Esophagus squamous epithelium (tissue), 5 donors: ENCODE results near the gene GIT1. TPM values are rescaled to one million over a fixed set of nuclear protein-coding genes. Genes with fewer than 3 reads are reported as not detected.

Experiments used
- DNase-seq: peaks from one replicate; lab custom pipeline; 2025; lab: John Stamatoyannopoulos, UW
- H3K27ac ChIP-seq, 4 donors: fragments of 200-600 bp; sonication (generic); one replicate each; pipeline ENCODE4 v1.5.1; 2016 to 2019; ENCODE audit warnings: mild to moderate bottlenecking in 1 of 4
- H3K27me3 ChIP-seq, 4 donors: fragments of 200-600 bp; sonication (generic); 1 replicate in 3 of 4; 2 replicates in 1 of 4; pipeline versions ENCODE4 v1.5.1 to v1.6.0; 2017 to 2021; ENCODE audit warnings: antibody characterized with exemption in 1 of 4
- H3K36me3 ChIP-seq, 3 donors: fragments of 200-600 bp; sonication (generic); one replicate each; pipeline ENCODE4 v1.5.1; 2016 to 2019
- H3K4me1 ChIP-seq, 3 donors: fragments of 200-600 bp; sonication (generic); one replicate each; pipeline ENCODE4 v1.5.1; 2017 to 2019
- H3K4me3 ChIP-seq, 4 donors: fragments of 200-600 bp; sonication (generic); 1 replicate in 3 of 4; 2 replicates in 1 of 4; pipeline ENCODE4 v1.5.1; 2016 to 2019; ENCODE audit warnings: mild to moderate bottlenecking in 2 of 4, moderate library complexity in 1 of 4
- H3K9me3 ChIP-seq, 3 donors: fragments of 200-600 bp; sonication (generic); one replicate each; pipeline ENCODE4 v1.5.1; 2016 to 2019
- POLR2A ChIP-seq, 4 donors: fragments of 450-650 bp; IDR thresholded peaks; one replicate each; pipeline ENCODE4 v1.6.1; 2017; ENCODE audit warnings: antibody characterized with exemption in 4 of 4, mild to moderate bottlenecking in 4 of 4, moderate library complexity in 3 of 4
- WGBS, 2 donors: methylation state at CpG; one replicate each; pipeline ENCODE4 v1.1.5; 2018; 5-methylcytosine and 5-hydroxymethylcytosine counted together
- intact Hi-C: fragments of 100-400 bp; cut with DNase I; formaldehyde crosslinking; loops from one replicate; pipeline ENCODE4 v1.15.0; 2022
- total RNA-seq, 4 donors: library from RNA; depleted of rRNA; stranded (reverse); fragments of >200 nt; gene quantifications; one replicate each; pipeline ENCODE4 v1.1.0, GENCODE V29; 2016
- TF ChIP-seq, protein P1 (sequence below), 6 experiments: fragments of 450-650 bp in 4 of 6; fragments of 200-600 bp in 2 of 6; sonication (generic) in 2 of 6; IDR thresholded peaks; one replicate each; pipeline ENCODE4 v1.5.1; 2016 to 2019; ENCODE audit warnings: antibody characterized with exemption in 6 of 6, mild to moderate bottlenecking in 4 of 6, moderate library complexity in 4 of 6
- donor health status: DM: yes; HTN: yes; CAD: no.

The GIT1 gene
- total RNA-seq, 4 donors from 2014 or later: 24.0 to 45.4 (median 29.6) TPM

DNA sequence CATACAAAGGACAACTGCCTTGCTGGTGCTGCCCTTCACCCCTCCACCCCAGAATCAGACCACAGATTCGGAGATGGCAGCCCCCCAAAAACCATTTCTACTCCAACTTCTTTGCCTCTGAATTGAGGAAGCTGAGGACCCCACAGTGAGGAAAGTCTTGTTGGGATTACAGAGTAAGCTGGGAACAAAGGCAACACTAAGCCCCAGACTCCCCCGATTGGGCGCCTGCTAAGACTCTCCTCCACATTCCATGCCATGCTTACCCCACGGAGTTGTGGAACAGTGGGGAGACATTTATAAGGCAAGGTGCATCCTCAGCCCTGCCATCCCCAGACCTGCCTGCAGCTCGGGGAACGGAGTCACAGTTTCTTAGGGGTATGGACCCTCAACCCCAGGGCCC is 1.9 kb downstream of the GIT1 start:
- TF ChIP-seq POLR2A (IDR thresholded peaks at IDR 0.05): no peak
- TF ChIP-seq, protein P1, sequence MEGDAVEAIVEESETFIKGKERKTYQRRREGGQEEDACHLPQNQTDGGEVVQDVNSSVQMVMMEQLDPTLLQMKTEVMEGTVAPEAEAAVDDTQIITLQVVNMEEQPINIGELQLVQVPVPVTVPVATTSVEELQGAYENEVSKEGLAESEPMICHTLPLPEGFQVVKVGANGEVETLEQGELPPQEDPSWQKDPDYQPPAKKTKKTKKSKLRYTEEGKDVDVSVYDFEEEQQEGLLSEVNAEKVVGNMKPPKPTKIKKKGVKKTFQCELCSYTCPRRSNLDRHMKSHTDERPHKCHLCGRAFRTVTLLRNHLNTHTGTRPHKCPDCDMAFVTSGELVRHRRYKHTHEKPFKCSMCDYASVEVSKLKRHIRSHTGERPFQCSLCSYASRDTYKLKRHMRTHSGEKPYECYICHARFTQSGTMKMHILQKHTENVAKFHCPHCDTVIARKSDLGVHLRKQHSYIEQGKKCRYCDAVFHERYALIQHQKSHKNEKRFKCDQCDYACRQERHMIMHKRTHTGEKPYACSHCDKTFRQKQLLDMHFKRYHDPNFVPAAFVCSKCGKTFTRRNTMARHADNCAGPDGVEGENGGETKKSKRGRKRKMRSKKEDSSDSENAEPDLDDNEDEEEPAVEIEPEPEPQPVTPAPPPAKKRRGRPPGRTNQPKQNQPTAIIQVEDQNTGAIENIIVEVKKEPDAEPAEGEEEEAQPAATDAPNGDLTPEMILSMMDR (IDR thresholded peaks at IDR 0.05): no peak
- Histone ChIP-seq H3K9me3 (no peaks in the 10 kb centered on the region), H3K4me3 (peak overlapping the region in 3 of 4 donors; percentile 84 to 91 (median 84)), H3K27ac (peak overlapping the region; percentile 90 to 95 (median 92)), H3K36me3 (peaks cover 0 to 6% (median 0%) of the 10 kb centered on the region in 3 donors), H3K4me1 (peaks cover 74 to 94% (median 78%) of the 10 kb centered on the region in 3 donors), H3K27me3 (no peaks in the 10 kb centered on the region)
- DNase-seq: no peak
- intact Hi-C loops: no loop called here
- 42 to 83% methylated on average over 1 to 4 of the region's 6 CpGs for WGBS, 2 donors

DNA sequence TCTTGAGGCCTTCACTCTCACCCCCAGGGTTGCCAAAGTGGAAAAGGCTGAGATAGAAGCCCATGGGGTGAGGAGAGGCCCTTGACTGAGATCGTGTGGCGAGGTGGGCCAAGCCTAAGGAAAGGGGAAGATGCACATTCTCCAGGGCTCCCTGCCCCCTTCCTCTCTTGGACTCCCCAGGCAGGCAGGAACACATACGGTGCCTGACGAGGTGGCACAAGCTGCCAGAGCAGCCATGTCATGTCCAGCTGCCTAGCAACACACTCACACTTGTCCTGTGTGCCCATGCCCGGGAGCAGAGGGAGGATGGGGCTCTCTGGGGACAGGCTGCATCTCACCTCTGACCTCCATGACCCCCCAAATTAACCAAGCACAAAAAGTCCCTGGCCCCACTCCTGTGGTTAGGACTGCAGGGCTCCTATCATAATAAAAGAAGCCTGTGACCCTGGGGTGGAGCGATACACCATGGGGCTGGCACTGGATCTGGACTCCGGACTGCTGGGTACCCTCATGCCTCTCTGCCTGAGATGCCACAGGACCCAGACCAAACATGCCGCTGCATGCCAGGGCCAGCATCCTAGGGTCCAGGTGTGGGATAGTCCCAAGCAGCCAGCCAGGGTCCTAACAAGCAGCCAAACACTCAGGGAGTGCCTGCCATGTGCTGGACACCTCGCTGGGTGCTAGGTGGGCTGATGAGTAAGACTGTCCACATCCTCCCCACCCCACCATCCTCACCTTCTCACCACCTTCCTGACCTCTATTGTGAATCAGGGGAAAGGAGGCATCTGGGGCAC is 2.6 kb downstream of the GIT1 start:
- peak overlapping the region in 2 of 4 donors; percentile 84 to 91 for H3K4me3 ChIP-seq

DNA sequence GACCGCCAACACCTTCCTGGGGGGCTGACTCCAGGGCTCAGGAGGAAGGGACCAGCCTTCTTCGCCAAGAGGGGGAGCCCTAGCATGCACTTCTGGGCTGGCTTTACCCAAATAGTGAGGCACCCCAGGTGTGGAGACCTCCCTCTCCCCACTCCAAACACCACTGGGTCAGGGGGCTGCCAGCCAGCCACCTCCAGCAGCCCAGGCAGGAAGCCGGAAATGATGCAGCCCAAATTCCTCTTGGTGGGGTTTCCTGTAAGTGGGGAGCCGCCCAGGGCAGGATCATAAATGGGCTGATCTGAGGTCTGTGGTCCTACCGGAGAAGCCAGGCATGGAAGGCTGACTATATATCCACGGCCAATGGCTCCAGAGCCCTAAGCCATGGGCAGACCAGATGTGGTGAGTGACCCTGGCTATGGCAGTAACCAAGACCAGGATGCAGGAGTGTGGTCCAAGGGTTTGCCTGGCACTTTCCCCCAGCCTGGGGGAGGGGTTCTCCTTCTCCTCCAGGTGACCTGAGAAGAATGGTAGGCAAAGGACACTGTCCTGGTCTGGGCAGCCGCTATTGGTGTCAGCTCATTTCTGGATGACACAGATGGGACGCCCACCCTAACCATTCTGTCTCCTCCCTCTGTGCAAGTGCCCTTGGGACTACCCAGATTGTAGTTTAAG is 4.2 kb downstream of the GIT1 start:
- Histone ChIP-seq H3K9me3 (no peaks in the 10 kb centered on the region), H3K36me3 (peaks cover 0 to 27% (median 7%) of the 10 kb centered on the region in 3 donors), H3K4me1 (peaks cover 72 to 94% (median 73%) of the 10 kb centered on the region in 3 donors), H3K27me3 (no peaks in the 10 kb centered on the region), H3K27ac (peak overlapping the region; percentile 42 to 93 (median 87)), H3K4me3 (peak overlapping the region in 3 of 4 donors; percentile 19 to 52 (median 31))
- WGBS, 2 donors: 61 to 69% methylated on average over 3 to 4 of the region's 8 CpGs
- peak in 1 of 4 donors; percentile 31 for TF ChIP-seq POLR2A (IDR thresholded peaks at IDR 0.05)
- TF ChIP-seq, protein P1 (IDR thresholded peaks at IDR 0.05): peak in 1 of 6 experiments; percentile 3
- intact Hi-C loops: no loop called here
- no peak for DNase-seq

More for the DNA sequence above, 2.6 kb downstream of the GIT1 start:
- no peak for TF ChIP-seq POLR2A (IDR thresholded peaks at IDR 0.05)
- TF ChIP-seq, protein P1 (IDR thresholded peaks at IDR 0.05): no peak
- H3K36me3 ChIP-seq: peaks cover 0 to 13% (median 0%) of the 10 kb centered on the region in 3 donors
- intact Hi-C loops: no loop called here
- H3K9me3 ChIP-seq: no peaks in the 10 kb centered on the region
- H3K27me3 ChIP-seq: no peaks in the 10 kb centered on the region
- 28 to 41% methylated on average over 3 to 4 of the region's 9 CpGs for WGBS, 2 donors
- H3K27ac ChIP-seq: peak overlapping the region; percentile 90 to 95 (median 92)
- H3K4me1 ChIP-seq: peaks cover 74 to 94% (median 75%) of the 10 kb centered on the region in 3 donors
- DNase-seq: no peak

DNA sequence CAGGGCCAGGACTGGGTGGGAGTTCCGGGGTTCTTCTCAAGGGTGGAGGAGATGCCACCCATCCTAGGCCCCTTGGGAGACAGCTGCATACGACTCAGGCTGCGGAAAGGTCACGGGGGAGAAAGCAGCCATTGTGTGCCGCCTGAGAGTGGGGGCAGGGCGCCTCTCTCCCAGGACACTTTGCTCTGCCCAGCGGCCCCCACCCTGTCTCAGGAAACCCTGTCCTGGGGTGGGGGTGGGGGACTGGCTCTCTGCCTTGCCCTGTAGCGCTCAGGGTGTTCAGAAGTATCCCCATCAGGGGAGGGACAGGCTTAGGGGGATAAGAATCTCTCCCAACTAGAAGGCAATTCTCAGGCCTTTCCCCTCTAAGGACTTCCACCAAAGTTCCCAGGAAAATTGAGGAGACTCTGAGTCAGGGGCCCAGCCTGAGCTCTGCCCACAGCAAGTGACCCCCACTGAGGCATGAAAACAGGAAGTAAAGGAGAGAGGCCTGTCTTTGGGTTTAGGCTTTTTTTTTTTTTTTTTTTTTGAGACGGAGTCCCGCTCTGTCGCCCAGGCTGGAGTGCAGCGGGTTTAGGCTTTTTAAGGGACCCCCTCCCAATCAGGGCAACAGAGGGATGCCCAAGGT is 4.9 kb downstream of the GIT1 start:
- Histone ChIP-seq H3K4me1 (peaks cover 66 to 91% (median 69%) of the 10 kb centered on the region in 3 donors), H3K27ac (peak overlapping the region; percentile 42 to 93 (median 87)), H3K36me3 (peaks cover 0 to 34% (median 7%) of the 10 kb centered on the region in 3 donors), H3K27me3 (no peaks in the 10 kb centered on the region), H3K4me3 (peak overlapping the region in 3 of 4 donors; percentile 19 to 52 (median 31)), H3K9me3 (no peaks in the 10 kb centered on the region)
- DNase-seq: no peak
- TF ChIP-seq, protein P1 (IDR thresholded peaks at IDR 0.05): no peak
- no peak for TF ChIP-seq POLR2A (IDR thresholded peaks at IDR 0.05)
- 40 to 58% methylated on average over 1 to 8 of the region's 12 CpGs for WGBS, 2 donors
- intact Hi-C loops: no loop called here
